HCT116 (cell line): Measurements from ENCODE around the gene PAK1. TPM values are rescaled to one million over a fixed set of nuclear protein-coding genes. Genes with fewer than 3 reads are reported as not detected.

Experiments used
- ATAC-seq: fragments of 200-7000 bp; cut with Tn5 transposase; 2 replicates; pipeline ENCODE4 v1.9.1; 2020; ENCODE audit warnings: mild to moderate bottlenecking, moderate library complexity
- BruUV-seq: library from RNA; stranded (reverse); fragments of 400-500 nt; replicated peaks from 2 replicates; lab custom pipeline; 2021; lab: Mats Ljungman, UMichigan
- CTCF ChIA-PET: fragments of 300-600 bp; sonication (Branson Sonifier 250); formaldehyde crosslinking; loops from one replicate; lab custom pipeline; 2021; ENCODE audit warnings: antibody characterized with exemption; lab: Charles Lee
- POLR2A ChIA-PET: fragments of 300-600, 350-600 bp; sonication (Branson Sonifier 250); formaldehyde crosslinking; loops from one replicate; lab custom pipeline; 2021; ENCODE audit warnings: antibody characterized with exemption; lab: Charles Lee
- RAD21 ChIA-PET, 2 experiments: fragments of 300-600 bp; sonication (Branson Sonifier 250); formaldehyde crosslinking; loops; one replicate each; lab custom pipeline; 2023; ENCODE audit warnings: low total read pairs in 2 of 2; ENCODE audit not compliant: uncharacterized antibody in 2 of 2, unreplicated experiment in 2 of 2, low non-redundant PET in 1 of 2; lab: Charles Lee
- DNase-seq: peaks from one replicate; pipeline ENCODE4 v3.0.0-alpha.2; 2010; ENCODE audit warnings: low read depth, low spot score
- H2AFZ ChIP-seq: fragments of 200-600 bp; shearing (Covaris generic), sonication (generic); 2 replicates; pipeline ENCODE4 v1.6.1; 2017; ENCODE audit warnings: low read depth, mixed run types, mixed read lengths, antibody characterized with exemption, low read length; ENCODE audit not compliant: poor library complexity, severe bottlenecking
- H3K27ac ChIP-seq: 2 replicates; pipeline ENCODE4 v1.5.1; 2012; ENCODE audit warnings: low read depth, low read length
- H3K27me3 ChIP-seq: fragments of 200-600 bp; sonication (generic); 2 replicates; pipeline ENCODE4 v1.6.1; 2016; ENCODE audit warnings: mixed run types, low read length, mixed read lengths; ENCODE audit not compliant: insufficient read depth
- H3K36me3 ChIP-seq, 2 experiments: fragments of 200-500 bp in 1 of 2; fragments of 200-600 bp in 1 of 2; sonication (Bioruptor generic) in 1 of 2; sonication (generic) in 1 of 2; 2 replicates each; pipeline versions ENCODE4 v1.5.1 to v1.6.1; 2014 to 2016; ENCODE audit warnings: low read length in 2 of 2, inconsistent platforms in 1 of 2, mixed read lengths in 1 of 2, mixed run types in 1 of 2; ENCODE audit not compliant: insufficient read depth in 2 of 2, control insufficient read depth in 1 of 2
- H3K4me1 ChIP-seq, 2 experiments: fragments of 200-600 bp in 1 of 2; sonication (generic) in 1 of 2; 2 replicates each; pipeline versions ENCODE4 v1.5.1 to v1.6.1; 2012 to 2017; ENCODE audit warnings: low read length in 2 of 2, inconsistent platforms in 1 of 2, mild to moderate bottlenecking in 1 of 2, mixed read lengths in 1 of 2, mixed run types in 1 of 2, moderate library complexity in 1 of 2; ENCODE audit not compliant: insufficient read depth in 2 of 2, control insufficient read depth in 1 of 2
- H3K4me2 ChIP-seq: fragments of 200-600 bp; sonication (generic); 2 replicates; pipeline ENCODE4 v1.6.1; 2017; ENCODE audit warnings: mixed run types, low read length, mixed read lengths
- H3K4me3 ChIP-seq, 2 experiments: fragments of 200-600 bp in 1 of 2; sonication (generic) in 1 of 2; replicated peaks in 1 of 2; 2 replicates each; pipeline ENCODE4 v1.5.1; 2011 to 2016; ENCODE audit warnings: low read length in 2 of 2, control low read depth in 1 of 2, low read depth in 1 of 2, mild to moderate bottlenecking in 1 of 2, mixed read lengths in 1 of 2, mixed run types in 1 of 2
- H3K79me2 ChIP-seq: fragments of 200-600 bp; sonication (generic); 2 replicates; pipeline ENCODE4 v1.6.1; 2017; ENCODE audit warnings: mild to moderate bottlenecking, mixed run types, low read length, moderate library complexity, mixed read lengths; ENCODE audit not compliant: insufficient read depth
- H3K9ac ChIP-seq: fragments of 200-600 bp; sonication (generic); 2 replicates; pipeline ENCODE4 v1.6.1; 2016; ENCODE audit warnings: low read length, mixed read lengths
- H3K9me2 ChIP-seq: fragments of 200-600 bp; sonication (generic), shearing (Covaris generic); 2 replicates; pipeline ENCODE4 v1.6.1; 2017; ENCODE audit warnings: mixed run types, mild to moderate bottlenecking, moderate library complexity; ENCODE audit not compliant: insufficient read depth
- H3K9me3 ChIP-seq, 2 experiments: fragments of 200-500 bp in 1 of 2; fragments of 200-600 bp in 1 of 2; sonication (Bioruptor generic) in 1 of 2; sonication (generic) in 1 of 2; 2 replicates each; pipeline ENCODE4 v1.6.1; 2014 to 2017; ENCODE audit warnings: low read length in 2 of 2, mixed read lengths in 2 of 2, inconsistent platforms in 1 of 2, low read depth in 1 of 2, mild to moderate bottlenecking in 1 of 2, mixed run types in 1 of 2, moderate library complexity in 1 of 2; ENCODE audit not compliant: control insufficient read depth in 1 of 2, insufficient read depth in 1 of 2
- H4K20me1 ChIP-seq: fragments of 200-600 bp; sonication (generic), shearing (Covaris generic); 2 replicates; pipeline ENCODE4 v1.6.1; 2017; ENCODE audit warnings: mixed run types, mild to moderate bottlenecking, moderate library complexity; ENCODE audit not compliant: insufficient read depth
- ATF3 ChIP-seq: IDR thresholded peaks from 2 replicates; pipeline ENCODE4 v1.6.1; 2012
- CBX3 ChIP-seq: IDR thresholded peaks from 2 replicates; pipeline ENCODE4 v1.6.1; 2012; ENCODE audit warnings: low read depth
- EZH2 ChIP-seq: fragments of 200-600 bp; sonication (generic); IDR thresholded peaks from 2 replicates; pipeline ENCODE4 v1.6.1; 2017; ENCODE audit warnings: antibody characterized with exemption, mixed run types
- EZH2phosphoT487 ChIP-seq: fragments of 200-600 bp; IDR thresholded peaks from 2 replicates; pipeline ENCODE4 v1.6.1; 2018; ENCODE audit warnings: antibody characterized with exemption, borderline replicate concordance
- FOSL1 ChIP-seq: IDR thresholded peaks from 2 replicates; pipeline ENCODE4 v1.6.1; 2012; ENCODE audit warnings: low read depth
- POLR2A ChIP-seq: IDR thresholded peaks from 2 replicates; pipeline ENCODE4 v1.7.0; 2011; ENCODE audit warnings: borderline replicate concordance; ENCODE audit not compliant: insufficient read depth, insufficient read length; ENCODE audit errors: extremely low read depth
- POLR2AphosphoS5 ChIP-seq: IDR thresholded peaks from 2 replicates; pipeline ENCODE4 v1.6.1; 2011; ENCODE audit warnings: mild to moderate bottlenecking, low read depth, low read length, moderate library complexity
- RAD21 ChIP-seq: IDR thresholded peaks from 2 replicates; pipeline ENCODE4 v1.6.1; 2012; ENCODE audit warnings: low read depth, mild to moderate bottlenecking
- SIN3A ChIP-seq: IDR thresholded peaks from 2 replicates; pipeline ENCODE4 v1.6.1; 2012; ENCODE audit warnings: low read depth
- SP1 ChIP-seq: IDR thresholded peaks from 2 replicates; pipeline ENCODE4 v1.6.1; 2012; ENCODE audit warnings: low read depth
- TCF7L2 ChIP-seq: IDR thresholded peaks from 2 replicates; pipeline ENCODE4 v1.7.0; 2011; ENCODE audit warnings: borderline replicate concordance, inconsistent platforms; ENCODE audit not compliant: insufficient read depth, insufficient read length; ENCODE audit errors: extremely low read depth
- YY1 ChIP-seq: IDR thresholded peaks from 2 replicates; pipeline ENCODE4 v1.6.1; 2011; ENCODE audit warnings: low read length, low read depth, moderate library complexity, mild to moderate bottlenecking; ENCODE audit not compliant: insufficient replicate concordance; ENCODE audit errors: extremely low read depth
- ZFX ChIP-seq: fragments of 450-650 bp; IDR thresholded peaks from 2 replicates; pipeline ENCODE4 v1.6.1; 2017
- intact Hi-C: fragments of 100-400 bp; cut with micrococcal nuclease; formaldehyde crosslinking; loops from 2 replicates; pipeline ENCODE4 v1.10.0; 2022
- total RNA-seq: library from RNA; stranded (reverse); gene quantifications from one replicate; pipeline ENCODE4 v1.2.1, GENCODE V29; 2021; ENCODE audit not compliant: unreplicated experiment
- TF ChIP-seq, protein P1 (sequence below): IDR thresholded peaks from 2 replicates; pipeline ENCODE4 v1.6.1; 2012

The PAK1 gene
- total RNA-seq, 1 experiment from 2014 or later = 56.1 TPM

DNA sequence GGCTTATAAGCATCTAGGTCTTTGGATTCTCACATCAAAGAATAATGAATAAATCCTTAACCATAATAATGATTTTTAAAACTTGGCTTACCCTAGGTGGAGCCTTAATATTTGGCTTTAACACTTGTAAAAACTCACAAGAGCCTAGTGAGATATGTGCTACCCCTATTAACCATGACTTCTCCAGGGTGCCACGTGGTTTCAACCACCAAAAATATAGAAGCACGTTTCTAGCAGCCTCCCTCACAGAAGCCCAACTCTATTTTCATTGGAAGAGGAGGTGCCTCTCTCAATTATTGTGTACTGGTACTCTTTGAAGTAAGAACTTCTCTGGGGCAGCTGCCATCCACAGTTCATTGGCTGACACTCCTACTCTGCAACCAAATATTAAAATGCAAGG, 125.9 kb downstream of the PAK1 start:
- POLR2A ChIA-PET = no interaction called here
- BruUV-seq = no TSS peak
- CTCF ChIA-PET = no interaction called here
- Histone ChIP-seq H3K9me2 (no peaks in the 10 kb centered on the region), H3K4me2 (no peak overlapping the region), H3K4me3 (no peak overlapping the region), H3K27me3 (no peaks in the 10 kb centered on the region), H3K36me3 (peaks cover 0 to 7% of the 10 kb centered on the region in 2 experiments; a peak in 1 of 4 replicates), H4K20me1 (no peaks in the 10 kb centered on the region), H3K9me3 (no peaks in the 10 kb centered on the region), H3K4me1 (no peaks in the 10 kb centered on the region), H3K79me2 (no peaks in the 10 kb centered on the region), H2AFZ (no peak overlapping the region), H3K27ac (no peak overlapping the region), H3K9ac (no peak overlapping the region)
- intact Hi-C loops = no loop called here
- DNase-seq (no peak), ATAC-seq (no peak)
- RAD21 ChIA-PET = no interaction called here
- TF ChIP-seq EZH2phosphoT487 (no peak), TCF7L2 (no peak), POLR2A (no peak)
- TF ChIP-seq, all 23 proteins: peak for 0

DNA sequence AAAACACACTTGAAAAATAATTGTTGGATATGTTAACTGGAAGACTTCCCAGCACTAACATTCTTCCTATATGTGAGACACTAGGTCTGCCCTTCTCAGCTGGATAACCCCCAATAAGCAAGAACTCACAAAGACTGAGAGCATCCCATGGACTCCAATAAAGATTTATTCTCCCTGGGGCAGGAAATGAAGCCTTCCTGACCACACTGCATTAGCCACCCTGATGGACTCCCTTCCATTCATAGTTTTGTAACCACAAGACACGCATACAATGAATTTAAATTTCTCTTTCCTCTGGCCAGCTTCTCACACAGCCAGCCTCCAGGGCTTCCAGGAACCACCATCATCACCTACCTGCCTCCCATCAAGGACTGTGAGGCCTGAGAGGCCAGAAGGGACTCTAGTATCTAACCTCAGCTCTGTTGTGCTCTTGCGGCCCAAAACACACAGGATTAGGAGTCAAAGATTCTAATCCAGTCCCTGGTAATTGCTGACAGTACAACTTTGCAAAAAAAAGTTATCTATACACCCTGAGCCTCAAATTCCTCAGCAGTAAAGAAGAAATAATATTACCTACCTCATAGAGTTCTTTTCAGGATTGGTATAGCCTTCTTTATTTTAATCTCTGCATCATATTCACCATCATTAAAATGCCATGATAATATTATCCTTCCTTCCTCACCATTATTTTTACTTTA, 126.8 kb downstream of the PAK1 start:
- no peak overlapping the region for H3K4me2 ChIP-seq
- H3K79me2 ChIP-seq = no peaks in the 10 kb centered on the region
- no peak overlapping the region for H3K4me3 ChIP-seq
- no peaks in the 10 kb centered on the region for H3K9me2 ChIP-seq
- no peaks in the 10 kb centered on the region for H3K4me1 ChIP-seq
- no peak for TF ChIP-seq EZH2phosphoT487
- TF ChIP-seq SP1 = no peak
- TF ChIP-seq EZH2 = no peak
- TF ChIP-seq CBX3 = no peak
- no peak for TF ChIP-seq YY1
- no peak for TF ChIP-seq ATF3
- no peak for TF ChIP-seq RAD21
- no peak for TF ChIP-seq POLR2AphosphoS5
- TF ChIP-seq, protein P1, sequence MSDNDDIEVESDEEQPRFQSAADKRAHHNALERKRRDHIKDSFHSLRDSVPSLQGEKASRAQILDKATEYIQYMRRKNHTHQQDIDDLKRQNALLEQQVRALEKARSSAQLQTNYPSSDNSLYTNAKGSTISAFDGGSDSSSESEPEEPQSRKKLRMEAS = no peak
- no peak for TF ChIP-seq FOSL1
- no peak for TF ChIP-seq ZFX
- no peak for TF ChIP-seq SIN3A
- TF ChIP-seq, all 23 proteins: peak for 0
- Histone ChIP-seq H3K27me3 (no peaks in the 10 kb centered on the region), H3K36me3 (peaks cover 0 to 7% of the 10 kb centered on the region in 2 experiments; a peak in 1 of 4 replicates), H4K20me1 (no peaks in the 10 kb centered on the region), H3K9ac (no peak overlapping the region), H3K27ac (no peak overlapping the region), H3K9me3 (no peaks in the 10 kb centered on the region), H2AFZ (no peak overlapping the region)
- ATAC-seq (no peak), DNase-seq (no peak)
- no TSS peak for BruUV-seq
- intact Hi-C loops = no loop called here
- ChIA-PET RAD21 (no interaction called here), CTCF (no interaction called here), POLR2A (no interaction called here)
